HepG2 (cell line): ENCODE measurements around the gene SFT2D2. TPM values are rescaled to one million over a fixed set of nuclear protein-coding genes. Genes with fewer than 3 reads are reported as not detected.

ENCODE experiments used
- ARNT2 ChIP-seq: sonication (generic); formaldehyde crosslinking; IDR thresholded peaks from 2 replicates; pipeline ENCODE4 v1.8.0; 2022; ENCODE audit warnings: mild to moderate bottlenecking, low read depth, missing genetic modification reagents, moderate library complexity
- CHCHD3 ChIP-seq: sonication (generic); formaldehyde crosslinking; IDR thresholded peaks from 2 replicates; pipeline ENCODE4 v1.8.0; 2022; ENCODE audit warnings: mild to moderate bottlenecking, missing genetic modification reagents, moderate library complexity
- DR1 ChIP-seq: sonication (generic); formaldehyde crosslinking; IDR thresholded peaks from 2 replicates; pipeline ENCODE4 v1.8.0; 2021; ENCODE audit warnings: mild to moderate bottlenecking, missing genetic modification reagents, inconsistent platforms
- ELF4 ChIP-seq: sonication (generic); formaldehyde crosslinking; IDR thresholded peaks from 2 replicates; pipeline ENCODE4 v1.5.0; 2020; ENCODE audit warnings: missing genetic modification reagents, mild to moderate bottlenecking, moderate library complexity, borderline replicate concordance
- FOXP1 ChIP-seq, 2 experiments: fragments of 450-650 bp in 1 of 2; IDR thresholded peaks; 2 replicates each; pipeline ENCODE4 v1.6.1; 2017 to 2018; ENCODE audit warnings: antibody characterized with exemption in 1 of 2
- GABPB1 ChIP-seq: IDR thresholded peaks from 2 replicates; pipeline ENCODE4 v1.6.1; 2016; ENCODE audit warnings: mild to moderate bottlenecking, missing genetic modification reagents, moderate library complexity, missing compliant biosample characterization
- LCORL ChIP-seq, 2 experiments: fragments of 450-650 bp in 1 of 2; sonication (generic) in 1 of 2; formaldehyde crosslinking in 1 of 2; IDR thresholded peaks; 2 replicates each; pipeline versions ENCODE4 v1.5.0 to v1.6.1; 2017 to 2020; ENCODE audit warnings: antibody characterized with exemption in 1 of 2, missing genetic modification reagents in 1 of 2
- PAX8 ChIP-seq: sonication (generic); formaldehyde crosslinking; IDR thresholded peaks from 2 replicates; pipeline ENCODE4 v1.8.0; 2022; ENCODE audit warnings: mild to moderate bottlenecking, missing genetic modification reagents, borderline replicate concordance
- SAP130 ChIP-seq: IDR thresholded peaks from 2 replicates; pipeline ENCODE4 v1.6.1; 2016; ENCODE audit warnings: low read depth
- ZFP36L2 ChIP-seq: sonication (generic); formaldehyde crosslinking; IDR thresholded peaks from 2 replicates; pipeline ENCODE4 v1.4.0; 2020; ENCODE audit warnings: missing genetic modification reagents
- ZNF20 ChIP-seq: sonication (generic); formaldehyde crosslinking; IDR thresholded peaks from 2 replicates; pipeline ENCODE4 v1.4.0; 2020; ENCODE audit warnings: mild to moderate bottlenecking, moderate library complexity, missing genetic modification reagents
- ZNF317 ChIP-seq: sonication (generic); formaldehyde crosslinking; IDR thresholded peaks from 2 replicates; pipeline ENCODE4 v1.5.0; 2020; ENCODE audit warnings: mild to moderate bottlenecking, missing genetic modification reagents
- ZNF362 ChIP-seq: sonication (generic); formaldehyde crosslinking; IDR thresholded peaks from 2 replicates; pipeline ENCODE4 v1.4.0; 2020; ENCODE audit warnings: missing genetic modification reagents, mild to moderate bottlenecking, borderline replicate concordance
- ZNF713 ChIP-seq: sonication (generic); formaldehyde crosslinking; IDR thresholded peaks from 2 replicates; pipeline ENCODE4 v1.4.0; 2020; ENCODE audit warnings: mild to moderate bottlenecking, missing genetic modification reagents
- ZNF773 ChIP-seq: sonication (generic); formaldehyde crosslinking; IDR thresholded peaks from 2 replicates; pipeline ENCODE4 v1.4.0; 2020; ENCODE audit warnings: missing genetic modification reagents, borderline replicate concordance
- polyA plus RNA-seq, 8 experiments: library from polyadenylated mRNA; depleted of rRNA in 3 of 8; stranded (reverse) in 7 of 8; unstranded in 1 of 8; fragments of >200 nt; fragmentation: Illumina TruSeq in 4 of 8; extraction: Trizol in 4 of 8; gene quantifications; 2 replicates each; pipeline versions ENCODE4 v1.2.1 to v1.2.3, GENCODE V29; 2011 to 2016; ENCODE audit warnings: low read depth in 4 of 8, missing spikeins in 1 of 8, mixed read lengths in 1 of 8; ENCODE audit not compliant: insufficient read depth in 1 of 8
- total RNA-seq, 5 experiments: library from RNA; depleted of rRNA; stranded (reverse); fragments of >200 nt; fragmentation: Illumina TruSeq; extraction: Trizol; gene quantifications; 2 replicates each; pipeline ENCODE4 v1.2.3, GENCODE V29; 2016; ENCODE audit warnings: low read depth in 1 of 5
- TF ChIP-seq, protein P1 (sequence below): sonication (generic); formaldehyde crosslinking; conservative IDR thresholded peaks from 2 replicates; pipeline ENCODE4 v1.4.0; 2020; ENCODE audit warnings: mild to moderate bottlenecking, missing genetic modification reagents, moderate library complexity

SFT2D2 gene
- total and polyA plus RNA-seq, 2 of the 13 experiments (the other 11 are each of a cell fraction or from before 2014, with no cell fraction given): 10.0 to 28.8 TPM

GRCh38 chr1:168252204-168252733, 26.5 kb downstream of the SFT2D2 start (continued):
- TF ChIP-seq PAX8 (CRISPR knock-in tag) (no peak), CHCHD3 (CRISPR knock-in tag) (no peak), ZNF20 (CRISPR knock-in tag) (no peak), ZNF773 (CRISPR knock-in tag) (no peak), LCORL (IDR thresholded peaks at IDR 0.05) (no peak), LCORL (CRISPR knock-in tag; IDR thresholded peaks at IDR 0.05) (peak; percentile 40; the same call in 1 of the 2 replicates), ELF4 (no peak), SAP130 (0 out of 2 replicates have a peak, but pooled peaks have one; percentile 12), DR1 (no peak), ZFP36L2 (CRISPR knock-in tag) (no peak), ARNT2 (CRISPR knock-in tag) (no peak), GABPB1 (CRISPR knock-in tag) (no peak), FOXP1 (IDR thresholded peaks at IDR 0.05) (no peak), FOXP1 (CRISPR knock-in tag; IDR thresholded peaks at IDR 0.05) (peak; percentile 46; the same call in 1 of the 2 replicates), ZNF713 (CRISPR knock-in tag) (no peak), ZNF362 (CRISPR knock-in tag) (peak; percentile 67; the same call in 1 of the 2 replicates), ZNF317 (CRISPR knock-in tag) (no peak)
- TF ChIP-seq, protein P1, sequence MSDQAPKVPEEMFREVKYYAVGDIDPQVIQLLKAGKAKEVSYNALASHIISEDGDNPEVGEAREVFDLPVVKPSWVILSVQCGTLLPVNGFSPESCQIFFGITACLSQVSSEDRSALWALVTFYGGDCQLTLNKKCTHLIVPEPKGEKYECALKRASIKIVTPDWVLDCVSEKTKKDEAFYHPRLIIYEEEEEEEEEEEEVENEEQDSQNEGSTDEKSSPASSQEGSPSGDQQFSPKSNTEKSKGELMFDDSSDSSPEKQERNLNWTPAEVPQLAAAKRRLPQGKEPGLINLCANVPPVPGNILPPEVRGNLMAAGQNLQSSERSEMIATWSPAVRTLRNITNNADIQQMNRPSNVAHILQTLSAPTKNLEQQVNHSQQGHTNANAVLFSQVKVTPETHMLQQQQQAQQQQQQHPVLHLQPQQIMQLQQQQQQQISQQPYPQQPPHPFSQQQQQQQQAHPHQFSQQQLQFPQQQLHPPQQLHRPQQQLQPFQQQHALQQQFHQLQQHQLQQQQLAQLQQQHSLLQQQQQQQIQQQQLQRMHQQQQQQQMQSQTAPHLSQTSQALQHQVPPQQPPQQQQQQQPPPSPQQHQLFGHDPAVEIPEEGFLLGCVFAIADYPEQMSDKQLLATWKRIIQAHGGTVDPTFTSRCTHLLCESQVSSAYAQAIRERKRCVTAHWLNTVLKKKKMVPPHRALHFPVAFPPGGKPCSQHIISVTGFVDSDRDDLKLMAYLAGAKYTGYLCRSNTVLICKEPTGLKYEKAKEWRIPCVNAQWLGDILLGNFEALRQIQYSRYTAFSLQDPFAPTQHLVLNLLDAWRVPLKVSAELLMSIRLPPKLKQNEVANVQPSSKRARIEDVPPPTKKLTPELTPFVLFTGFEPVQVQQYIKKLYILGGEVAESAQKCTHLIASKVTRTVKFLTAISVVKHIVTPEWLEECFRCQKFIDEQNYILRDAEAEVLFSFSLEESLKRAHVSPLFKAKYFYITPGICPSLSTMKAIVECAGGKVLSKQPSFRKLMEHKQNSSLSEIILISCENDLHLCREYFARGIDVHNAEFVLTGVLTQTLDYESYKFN: peak; percentile 44
- TF ChIP-seq, all 625 proteins: peak for 9
